SK-N-SH (cell line): Measurements from ENCODE around the gene LGALS13. TPM values are rescaled to one million over a fixed set of nuclear protein-coding genes. Genes with fewer than 3 reads are reported as not detected.

Experiments
- CTCF ChIA-PET: fragments of 300-600, 350-600 bp; formaldehyde crosslinking; extraction: SDS; loops from one replicate; lab custom pipeline; 2021; lab: Yijun Ruan, JAX
- POLR2A ChIA-PET: fragments of 350-600 bp; sonication (Branson Sonifier 250); formaldehyde crosslinking; extraction: SDS; loops from one replicate; lab custom pipeline; 2020; ENCODE audit warnings: antibody characterized with exemption, inconsistent platforms; lab: Yijun Ruan, JAX
- DNase-seq: peaks from one replicate; pipeline ENCODE4 v3.0.0; 2012
- H2AFZ ChIP-seq: fragments of 200-600 bp; sonication (generic); 2 replicates; pipeline ENCODE4 v1.8.1; 2016; ENCODE audit warnings: antibody characterized with exemption, mild to moderate bottlenecking, low read depth
- H3F3A ChIP-seq: fragments of 200-600 bp; sonication (generic); replicated peaks from 2 replicates; pipeline ENCODE3; 2016; ENCODE audit warnings: antibody characterized with exemption, mild to moderate bottlenecking; ENCODE audit not compliant: insufficient read depth
- H3K27ac ChIP-seq, 2 experiments: fragments of 200-500 bp in 1 of 2; fragments of 200-600 bp in 1 of 2; sonication (Bioruptor generic) in 1 of 2; sonication (generic), shearing (Covaris generic) in 1 of 2; 2 replicates each; pipeline versions ENCODE4 v1.5.1 to v1.6.1; 2014 to 2016; ENCODE audit warnings: low read depth in 2 of 2, inconsistent platforms in 1 of 2, low read length in 1 of 2, mild to moderate bottlenecking in 1 of 2, mixed read lengths in 1 of 2
- H3K27me3 ChIP-seq: fragments of 200-600 bp; sonication (generic), shearing (Covaris generic); 2 replicates; pipeline ENCODE4 v1.6.1; 2016; ENCODE audit warnings: mixed run types; ENCODE audit not compliant: insufficient read depth
- H3K36me3 ChIP-seq, 2 experiments: fragments of 200-500 bp in 1 of 2; fragments of 200-600 bp in 1 of 2; sonication (Bioruptor generic) in 1 of 2; sonication (generic) in 1 of 2; replicated peaks in 1 of 2; 2 replicates each; pipeline versions ENCODE3 to v1.5.1; 2014 to 2016; ENCODE audit warnings: low read length in 1 of 2, mild to moderate bottlenecking in 1 of 2; ENCODE audit not compliant: insufficient read depth in 2 of 2, control insufficient read depth in 1 of 2
- H3K4me1 ChIP-seq, 2 experiments: fragments of 200-500 bp in 1 of 2; fragments of 200-600 bp in 1 of 2; sonication (Bioruptor generic) in 1 of 2; sonication (generic), shearing (Covaris generic) in 1 of 2; 2 replicates each; pipeline versions ENCODE4 v1.5.1 to v1.6.1; 2014 to 2016; ENCODE audit warnings: low read depth in 1 of 2, low read length in 1 of 2, mixed run types in 1 of 2; ENCODE audit not compliant: insufficient read depth in 2 of 2, control insufficient read depth in 1 of 2
- H3K4me2 ChIP-seq: fragments of 200-600 bp; sonication (generic), shearing (Covaris generic); 2 replicates; pipeline ENCODE4 v1.6.1; 2017; ENCODE audit warnings: mixed run types
- H3K4me3 ChIP-seq, 2 experiments: fragments of 200-500 bp in 1 of 2; fragments of 200-600 bp in 1 of 2; sonication (Bioruptor generic) in 1 of 2; sonication (generic), shearing (Covaris generic) in 1 of 2; 2 replicates each; pipeline versions ENCODE4 v1.5.1 to v1.8.1; 2014 to 2016; ENCODE audit warnings: low read depth in 2 of 2, inconsistent platforms in 1 of 2, low read length in 1 of 2, mild to moderate bottlenecking in 1 of 2, mixed read lengths in 1 of 2, moderate library complexity in 1 of 2
- H3K79me2 ChIP-seq: fragments of 200-600 bp; sonication (generic); 2 replicates; pipeline ENCODE4 v1.8.1; 2017; ENCODE audit warnings: mild to moderate bottlenecking; ENCODE audit not compliant: insufficient read depth
- H3K9ac ChIP-seq: fragments of 200-600 bp; sonication (generic); 2 replicates; pipeline ENCODE4 v1.6.1; 2017; ENCODE audit warnings: mixed run types
- H3K9me2 ChIP-seq: fragments of 200-600 bp; sonication (generic); 2 replicates; pipeline ENCODE4 v1.6.1; 2017; ENCODE audit warnings: mixed run types
- H3K9me3 ChIP-seq: fragments of 200-600 bp; sonication (generic); 2 replicates; pipeline ENCODE4 v1.6.1; 2017; ENCODE audit warnings: mixed run types, mild to moderate bottlenecking, moderate library complexity
- H4K20me1 ChIP-seq: fragments of 200-600 bp; sonication (generic); 2 replicates; pipeline ENCODE4 v1.6.1; 2017; ENCODE audit warnings: mild to moderate bottlenecking, mixed run types; ENCODE audit not compliant: insufficient read depth
- ELF1 ChIP-seq: IDR thresholded peaks from 2 replicates; pipeline ENCODE4 v1.4.0; 2012
- EP300 ChIP-seq, 2 experiments: IDR thresholded peaks; 2 replicates each; pipeline versions ENCODE4 v1.4.0 to v1.6.1; 2012; ENCODE audit warnings: borderline replicate concordance in 1 of 2, low read depth in 1 of 2, low read length in 1 of 2
- EZH2phosphoT487 ChIP-seq: fragments of 200-600 bp; sonication (generic); IDR thresholded peaks from 2 replicates; pipeline ENCODE4 v1.6.1; 2017; ENCODE audit warnings: low read depth, mixed run types, mild to moderate bottlenecking, antibody characterized with exemption, moderate library complexity, borderline replicate concordance
- FOSL2 ChIP-seq: IDR thresholded peaks from 2 replicates; pipeline ENCODE4 v1.4.0; 2012; ENCODE audit warnings: low read depth, mild to moderate bottlenecking, moderate library complexity, borderline replicate concordance
- FOXJ3 ChIP-seq: sonication (generic); formaldehyde crosslinking; IDR thresholded peaks from 2 replicates; pipeline ENCODE4 v1.5.1; 2020; ENCODE audit warnings: mild to moderate bottlenecking, missing genetic modification reagents
- GATA2 ChIP-seq: sonication (generic); formaldehyde crosslinking; IDR thresholded peaks from 2 replicates; pipeline ENCODE4 v1.5.0; 2020; ENCODE audit warnings: mild to moderate bottlenecking, missing genetic modification reagents
- JUND ChIP-seq: IDR thresholded peaks from 2 replicates; pipeline ENCODE4 v1.4.0; 2012
- MEF2A ChIP-seq: IDR thresholded peaks from 2 replicates; pipeline ENCODE4 v1.4.0; 2012; ENCODE audit warnings: low read depth, borderline replicate concordance
- NFIC ChIP-seq: IDR thresholded peaks from 2 replicates; pipeline ENCODE4 v1.4.0; 2012; ENCODE audit warnings: borderline replicate concordance
- NRF1 ChIP-seq: IDR thresholded peaks from 2 replicates; pipeline ENCODE4 v1.6.1; 2012; ENCODE audit warnings: low read depth, mild to moderate bottlenecking, low read length
- POLR2AphosphoS5 ChIP-seq: IDR thresholded peaks from 2 replicates; pipeline ENCODE4 v1.6.1; 2012; ENCODE audit warnings: low read depth, low read length
- RAD21 ChIP-seq: IDR thresholded peaks from 2 replicates; pipeline ENCODE4 v1.6.1; 2012; ENCODE audit warnings: mild to moderate bottlenecking, low read length
- RFX5 ChIP-seq: IDR thresholded peaks from 2 replicates; pipeline ENCODE4 v1.6.1; 2012; ENCODE audit warnings: mild to moderate bottlenecking, improper control_type of control experiment, low read length
- SIN3A ChIP-seq: IDR thresholded peaks from 2 replicates; pipeline ENCODE4 v1.6.1; 2012; ENCODE audit warnings: low read depth, mild to moderate bottlenecking, low read length, moderate library complexity, borderline replicate concordance
- TAF1 ChIP-seq: IDR thresholded peaks from 2 replicates; pipeline ENCODE4 v1.6.1; 2012; ENCODE audit warnings: low read depth, mild to moderate bottlenecking, low read length, moderate library complexity, borderline replicate concordance
- TCF12 ChIP-seq: IDR thresholded peaks from 2 replicates; pipeline ENCODE4 v1.4.0; 2012
- YY1 ChIP-seq: IDR thresholded peaks from 2 replicates; pipeline ENCODE4 v1.4.0; 2012; ENCODE audit warnings: low read depth, mild to moderate bottlenecking
- WGBS: methylation state at CpG from one replicate; pipeline ENCODE4 v1.1.6; 2017; ENCODE audit warnings: low lambda C conversion rate; 5-methylcytosine and 5-hydroxymethylcytosine counted together
- polyA plus RNA-seq, 3 experiments: library from polyadenylated mRNA; depleted of rRNA; stranded (reverse); fragments of >200 nt; gene quantifications; 2 replicates each; pipeline ENCODE4 v1.2.3, GENCODE V29; 2012
- TF ChIP-seq, protein P1 (sequence below): fragments of 200-600 bp; sonication (generic); IDR thresholded peaks from 2 replicates; pipeline ENCODE4 v1.6.1; 2017; ENCODE audit warnings: antibody characterized with exemption, mild to moderate bottlenecking, moderate library complexity
- TF ChIP-seq, protein P2 (sequence below): fragments of 150-350 bp; IDR thresholded peaks from 2 replicates; pipeline ENCODE4 v1.6.1; 2017; ENCODE audit warnings: antibody characterized with exemption, low read length, low read depth, borderline replicate concordance
- TF ChIP-seq, protein P3 (sequence below): IDR thresholded peaks from 2 replicates; pipeline ENCODE4 v1.4.0; 2012; ENCODE audit warnings: low read depth
- TF ChIP-seq, protein P4 (sequence below): IDR thresholded peaks from 2 replicates; pipeline ENCODE4; 2012

LGALS13 gene
- polyA plus RNA-seq, 1 of the 3 experiments (the other 2 are of a cell fraction) = not detected

DNA sequence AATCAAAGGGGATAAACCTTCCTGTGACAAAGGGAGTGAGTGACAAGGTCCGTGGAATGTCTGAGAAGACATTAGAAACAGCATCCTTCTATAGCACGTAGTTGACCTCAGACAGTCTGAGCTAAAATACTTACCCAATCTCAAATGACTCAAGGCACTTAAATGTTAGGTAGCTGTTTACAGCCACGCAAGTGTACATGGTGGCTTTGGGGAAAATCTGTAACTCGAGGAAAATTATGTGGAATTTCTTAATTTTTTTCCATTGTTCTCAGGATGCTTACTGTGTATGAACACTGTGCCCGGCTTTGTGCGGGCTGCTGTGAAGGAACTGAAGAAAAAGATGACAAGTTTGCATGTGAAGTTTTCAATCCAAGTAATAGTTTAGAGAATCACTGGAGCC lies 5.2 kb downstream of the LGALS13 start:
- no peaks in the 10 kb centered on the region for H3K79me2 ChIP-seq
- no peak overlapping the region for H2AFZ ChIP-seq
- H3K27me3 ChIP-seq = peaks cover 8% of the 10 kb centered on the region; the same call in 1 of the 2 replicates
- H3K4me3 ChIP-seq = no peak overlapping the region
- H3K9ac ChIP-seq = no peak overlapping the region
- 15% methylated on average over 6 of the region's 6 CpGs for WGBS
- H3F3A ChIP-seq = no peaks in the 10 kb centered on the region
- no peaks in the 10 kb centered on the region for H4K20me1 ChIP-seq
- H3K4me1 ChIP-seq = no peaks in the 10 kb centered on the region
- DNase-seq = no peak
- H3K4me2 ChIP-seq = no peak overlapping the region
- H3K9me2 ChIP-seq = no peaks in the 10 kb centered on the region
- no peak overlapping the region for H3K27ac ChIP-seq
- ChIA-PET CTCF (no interaction called here), POLR2A (no interaction called here)
- no peaks in the 10 kb centered on the region for H3K36me3 ChIP-seq
- TF ChIP-seq, protein P1, sequence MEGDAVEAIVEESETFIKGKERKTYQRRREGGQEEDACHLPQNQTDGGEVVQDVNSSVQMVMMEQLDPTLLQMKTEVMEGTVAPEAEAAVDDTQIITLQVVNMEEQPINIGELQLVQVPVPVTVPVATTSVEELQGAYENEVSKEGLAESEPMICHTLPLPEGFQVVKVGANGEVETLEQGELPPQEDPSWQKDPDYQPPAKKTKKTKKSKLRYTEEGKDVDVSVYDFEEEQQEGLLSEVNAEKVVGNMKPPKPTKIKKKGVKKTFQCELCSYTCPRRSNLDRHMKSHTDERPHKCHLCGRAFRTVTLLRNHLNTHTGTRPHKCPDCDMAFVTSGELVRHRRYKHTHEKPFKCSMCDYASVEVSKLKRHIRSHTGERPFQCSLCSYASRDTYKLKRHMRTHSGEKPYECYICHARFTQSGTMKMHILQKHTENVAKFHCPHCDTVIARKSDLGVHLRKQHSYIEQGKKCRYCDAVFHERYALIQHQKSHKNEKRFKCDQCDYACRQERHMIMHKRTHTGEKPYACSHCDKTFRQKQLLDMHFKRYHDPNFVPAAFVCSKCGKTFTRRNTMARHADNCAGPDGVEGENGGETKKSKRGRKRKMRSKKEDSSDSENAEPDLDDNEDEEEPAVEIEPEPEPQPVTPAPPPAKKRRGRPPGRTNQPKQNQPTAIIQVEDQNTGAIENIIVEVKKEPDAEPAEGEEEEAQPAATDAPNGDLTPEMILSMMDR = no peak
- TF ChIP-seq FOXJ3 (no peak), RFX5 (no peak), POLR2AphosphoS5 (no peak), ELF1 (no peak), FOSL2 (no peak), EP300 (IDR thresholded peaks at IDR 0.05; ENCODE audit: borderline replicate concordance in 1 of 2, low read depth in 1 of 2, low read length in 1 of 2) (no peak), RAD21 (no peak), SIN3A (no peak), NRF1 (no peak), MEF2A (no peak), TCF12 (no peak), EZH2phosphoT487 (no peak), YY1 (no peak), NFIC (no peak), JUND (no peak)
- TF ChIP-seq, protein P2, sequence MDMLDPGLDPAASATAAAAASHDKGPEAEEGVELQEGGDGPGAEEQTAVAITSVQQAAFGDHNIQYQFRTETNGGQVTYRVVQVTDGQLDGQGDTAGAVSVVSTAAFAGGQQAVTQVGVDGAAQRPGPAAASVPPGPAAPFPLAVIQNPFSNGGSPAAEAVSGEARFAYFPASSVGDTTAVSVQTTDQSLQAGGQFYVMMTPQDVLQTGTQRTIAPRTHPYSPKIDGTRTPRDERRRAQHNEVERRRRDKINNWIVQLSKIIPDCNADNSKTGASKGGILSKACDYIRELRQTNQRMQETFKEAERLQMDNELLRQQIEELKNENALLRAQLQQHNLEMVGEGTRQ = no peak
- TF ChIP-seq, protein P3, sequence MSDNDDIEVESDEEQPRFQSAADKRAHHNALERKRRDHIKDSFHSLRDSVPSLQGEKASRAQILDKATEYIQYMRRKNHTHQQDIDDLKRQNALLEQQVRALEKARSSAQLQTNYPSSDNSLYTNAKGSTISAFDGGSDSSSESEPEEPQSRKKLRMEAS = no peak
- H3K9me3 ChIP-seq = no peaks in the 10 kb centered on the region

DNA sequence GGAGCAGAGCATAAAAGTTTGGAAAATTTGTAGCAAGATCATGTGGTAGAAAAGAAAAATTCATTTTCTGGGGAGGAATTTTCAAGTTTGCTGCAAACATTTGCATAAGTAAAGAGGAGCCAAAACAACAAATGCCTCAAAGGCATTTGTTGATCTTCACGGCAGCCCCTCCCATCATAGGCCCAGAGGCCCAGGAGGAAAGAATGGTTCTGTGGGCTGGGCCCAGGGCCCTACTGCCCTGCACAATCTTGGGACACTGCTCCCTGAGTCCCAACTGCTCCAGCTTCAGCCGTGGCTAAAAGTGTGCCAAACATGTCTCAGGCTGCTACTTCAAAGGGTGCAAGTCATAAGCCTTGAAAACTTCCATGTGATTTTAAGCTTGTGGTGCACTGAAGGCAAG lies 11.3 kb downstream of the LGALS13 start:
- ChIA-PET CTCF (no interaction called here), POLR2A (no interaction called here)
- WGBS = 3% methylated on average over 2 of the region's 2 CpGs
- Histone ChIP-seq H3K4me2 (no peak overlapping the region), H3K79me2 (no peaks in the 10 kb centered on the region), H3K27me3 (no peaks in the 10 kb centered on the region), H3K4me3 (no peak overlapping the region), H3K36me3 (no peaks in the 10 kb centered on the region), H3K9ac (no peak overlapping the region), H3F3A (no peaks in the 10 kb centered on the region), H3K9me3 (no peaks in the 10 kb centered on the region), H3K4me1 (no peaks in the 10 kb centered on the region), H3K27ac (no peak overlapping the region), H4K20me1 (no peaks in the 10 kb centered on the region), H3K9me2 (no peaks in the 10 kb centered on the region), H2AFZ (no peak overlapping the region)
- TF ChIP-seq EZH2phosphoT487 (no peak), EP300 (IDR thresholded peaks at IDR 0.05; ENCODE audit: borderline replicate concordance in 1 of 2, low read depth in 1 of 2, low read length in 1 of 2) (no peak), FOXJ3 (no peak), TAF1 (no peak), GATA2 (CRISPR knock-in tag) (no peak)
- TF ChIP-seq, protein P4, sequence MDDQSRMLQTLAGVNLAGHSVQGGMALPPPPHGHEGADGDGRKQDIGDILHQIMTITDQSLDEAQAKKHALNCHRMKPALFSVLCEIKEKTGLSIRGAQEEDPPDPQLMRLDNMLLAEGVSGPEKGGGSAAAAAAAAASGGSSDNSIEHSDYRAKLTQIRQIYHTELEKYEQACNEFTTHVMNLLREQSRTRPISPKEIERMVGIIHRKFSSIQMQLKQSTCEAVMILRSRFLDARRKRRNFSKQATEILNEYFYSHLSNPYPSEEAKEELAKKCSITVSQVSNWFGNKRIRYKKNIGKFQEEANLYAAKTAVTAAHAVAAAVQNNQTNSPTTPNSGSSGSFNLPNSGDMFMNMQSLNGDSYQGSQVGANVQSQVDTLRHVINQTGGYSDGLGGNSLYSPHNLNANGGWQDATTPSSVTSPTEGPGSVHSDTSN = no peak
- no peak for DNase-seq
